Measurements from ENCODE around the gene PANX2. TPM values are rescaled to one million over a fixed set of nuclear protein-coding genes. Genes with fewer than 3 reads are reported as not detected.

Gene PANX2
- total RNA-seq, 1 experiment from 2014 or later, result 1.1 TPM

DNA sequence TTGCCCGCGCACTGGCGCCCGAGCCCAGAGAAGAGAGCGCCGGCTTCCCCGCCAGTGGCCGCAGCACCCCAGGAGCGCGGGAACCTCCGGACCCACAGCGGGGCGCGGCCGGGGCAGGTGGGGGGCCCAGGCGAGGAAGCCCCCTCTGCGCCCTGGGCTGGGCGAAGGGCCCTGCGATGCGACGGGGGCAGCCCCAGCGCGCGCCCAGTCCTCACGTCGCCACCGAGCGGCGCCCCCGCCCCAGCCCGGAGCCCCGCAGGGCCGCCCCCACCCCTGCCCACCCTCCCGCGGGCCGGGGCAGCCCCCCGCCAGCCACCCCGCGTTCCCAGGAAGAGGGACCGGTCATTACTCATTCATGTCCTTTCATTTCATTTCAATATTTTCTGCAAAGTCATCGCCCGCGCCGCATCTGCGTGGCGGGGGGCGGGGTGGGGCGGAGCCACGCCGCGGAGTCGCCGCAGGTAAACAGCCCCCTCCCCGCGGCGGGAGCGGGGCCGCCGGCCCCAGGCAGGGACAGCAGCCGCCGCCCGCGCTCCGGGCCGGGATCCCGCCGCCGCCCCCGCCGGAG, 673 bp upstream of the PANX2 start:
- no peak for DNase-seq (ENCODE audit: low spot score)

DNA sequence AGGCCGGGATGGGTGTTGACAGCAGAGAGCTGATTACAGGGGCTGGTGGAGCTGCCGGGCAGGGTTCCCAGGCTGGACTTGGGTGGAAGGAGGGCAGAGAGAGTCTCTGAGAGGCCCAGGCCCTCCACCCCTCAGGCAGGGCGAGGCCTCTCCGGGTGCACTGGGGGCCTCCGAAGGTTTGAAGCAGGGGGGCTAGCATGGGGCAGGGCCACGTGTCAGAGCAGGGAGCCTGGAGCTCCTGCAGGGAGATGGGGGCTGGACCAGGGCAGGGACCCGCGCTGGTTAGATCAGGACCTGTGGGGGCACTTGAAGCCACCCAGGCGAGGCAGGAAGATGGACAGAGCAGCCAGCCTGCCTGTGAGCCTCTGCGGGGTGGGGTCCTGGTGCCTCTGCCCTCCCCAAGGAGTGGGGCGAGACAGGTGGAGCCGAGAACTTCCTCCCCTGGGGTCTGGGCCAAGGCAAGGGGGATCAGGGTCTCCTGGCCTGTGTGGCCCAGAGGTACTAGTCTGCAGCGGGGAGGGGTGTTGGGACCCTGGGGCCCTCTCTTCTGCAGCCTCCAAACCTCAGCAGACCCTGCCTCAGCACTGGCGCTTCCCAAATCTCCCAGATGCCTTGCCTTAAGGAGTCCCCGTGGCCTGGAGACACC, 911 bp downstream of the PANX2 start:
- DNase-seq (ENCODE audit: low spot score), result no peak

DNA sequence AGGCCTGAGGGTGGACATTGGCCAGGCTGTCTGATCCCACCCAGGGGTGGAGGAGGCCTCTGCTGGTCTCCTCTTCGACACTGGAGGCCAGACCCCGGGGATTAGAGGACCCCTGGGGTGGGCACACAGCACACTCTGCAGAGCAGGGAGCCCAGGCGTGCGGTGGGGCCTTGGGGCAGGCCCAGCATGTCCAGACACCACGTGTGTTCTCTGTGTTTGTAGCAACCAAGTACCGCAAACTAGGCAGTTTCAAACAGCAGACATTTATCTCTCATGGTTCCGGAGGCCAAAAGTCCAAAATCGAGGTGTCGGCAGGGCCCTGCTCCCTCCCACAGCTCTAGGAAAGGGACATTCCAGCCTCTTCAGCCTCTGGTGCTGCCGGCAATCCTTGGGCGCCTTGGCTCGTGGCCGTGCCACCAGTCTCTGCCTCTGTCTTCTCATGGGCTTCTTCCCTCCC, 1.5 kb downstream of the PANX2 start:
- no peak for DNase-seq (ENCODE audit: low spot score)

DNA sequence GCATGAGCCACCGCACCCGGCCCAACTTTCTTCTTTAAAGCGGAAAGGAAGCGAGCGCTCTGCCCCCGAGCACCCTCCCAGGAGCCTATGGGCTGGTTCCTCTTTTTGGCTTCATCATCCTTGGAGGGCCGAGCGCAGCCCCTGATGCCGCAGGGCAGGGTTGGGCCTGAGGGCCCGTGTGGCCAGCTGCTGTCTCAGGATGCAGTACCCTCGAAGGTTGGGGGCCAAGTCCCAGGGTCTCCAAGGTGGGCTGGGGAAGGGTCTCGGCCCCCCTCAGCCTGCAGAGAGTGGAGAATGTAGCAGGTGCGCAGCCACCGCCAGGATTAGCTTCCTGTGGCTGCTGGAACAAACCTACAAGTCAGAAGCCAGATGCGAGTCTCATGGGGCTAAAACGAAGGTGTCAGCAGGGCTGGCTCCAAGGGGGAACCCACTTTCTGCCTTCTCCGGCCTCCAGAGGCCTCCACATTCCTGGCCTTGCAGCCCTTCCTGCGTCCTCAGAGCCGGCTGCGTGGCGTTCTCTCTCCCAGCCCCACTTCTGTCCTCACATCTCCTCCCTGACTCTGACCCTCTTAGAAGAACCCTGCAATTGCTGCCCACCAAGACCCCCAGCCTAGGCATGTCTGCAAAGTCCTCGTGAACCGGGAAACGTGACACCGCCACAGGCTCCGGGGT, 2.9 kb downstream of the PANX2 start:
- no peak for DNase-seq (ENCODE audit: low spot score)

DNA sequence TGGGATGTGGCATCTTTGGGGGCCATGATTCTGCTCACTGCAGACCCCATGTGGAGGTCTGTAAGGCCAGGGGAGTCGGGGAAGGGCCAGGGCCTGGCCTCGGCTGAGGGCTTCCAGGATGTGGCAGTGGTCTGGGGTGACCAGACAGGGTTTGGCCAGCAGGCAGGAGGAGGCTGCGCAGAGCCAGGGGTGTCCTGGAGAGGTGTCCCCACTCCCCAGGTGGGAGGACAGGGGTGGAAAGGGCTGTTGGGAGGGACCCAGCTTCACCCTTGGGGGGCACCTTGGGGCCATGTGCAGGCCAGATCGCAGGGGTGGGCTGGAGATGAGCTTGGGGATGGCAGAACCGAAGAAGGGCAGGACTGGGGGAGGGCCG, 3.4 kb downstream of the PANX2 start:
- DNase-seq (ENCODE audit: low spot score), result no peak

DNA sequence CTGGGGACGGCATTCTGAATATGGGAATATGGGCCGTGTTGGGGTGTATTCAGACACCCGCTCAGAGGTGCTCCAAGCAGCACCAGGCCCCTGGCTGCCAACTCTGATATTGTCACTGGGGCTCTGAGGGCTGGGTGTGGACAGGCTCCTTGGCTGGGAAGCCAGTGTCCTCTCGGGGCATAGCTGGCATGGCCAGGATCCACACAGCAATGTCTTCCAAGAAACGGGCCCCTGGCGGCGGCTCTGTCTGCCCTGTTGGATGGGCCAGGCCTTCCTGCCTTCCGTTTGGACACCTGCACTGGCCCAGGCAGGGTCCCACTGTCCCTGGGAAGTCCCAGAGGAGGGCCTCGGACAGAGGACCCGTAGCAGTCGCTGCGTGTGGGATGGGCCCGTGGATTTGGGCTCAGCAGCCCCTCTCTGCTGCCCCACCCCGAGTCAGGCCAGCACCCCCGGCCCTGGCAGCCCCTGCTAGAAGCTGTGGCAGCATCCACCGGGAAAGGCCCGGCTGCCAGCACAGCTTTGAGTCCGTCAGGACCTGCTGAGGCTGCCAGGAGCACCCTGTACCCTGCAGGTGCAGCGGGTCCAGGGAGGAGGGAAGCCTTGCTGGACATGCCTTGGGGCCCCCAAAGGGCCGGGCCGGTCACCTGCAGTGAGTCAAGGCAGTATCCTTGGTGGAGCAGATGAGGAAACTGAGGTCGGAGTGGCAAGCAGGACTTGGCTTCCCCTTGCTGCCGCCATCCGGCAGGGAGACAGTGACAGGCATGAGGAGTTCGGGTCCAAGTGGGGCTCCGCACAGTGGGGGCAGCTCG, 4.1 kb downstream of the PANX2 start:
- no peak for DNase-seq (ENCODE audit: low spot score)

DNA sequence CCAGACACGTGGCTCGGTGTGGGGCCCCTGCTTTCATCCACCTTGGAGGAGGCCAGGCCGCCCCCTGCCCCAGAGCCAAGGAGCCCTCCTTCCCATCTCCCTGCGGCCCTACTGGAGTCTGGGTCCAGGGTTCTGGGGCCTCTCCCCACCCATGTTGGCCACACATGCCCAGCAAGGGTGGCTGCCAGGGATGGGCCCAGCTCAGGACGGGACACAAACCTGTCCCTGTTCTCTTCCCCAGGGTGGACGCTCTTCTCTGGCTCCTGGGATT, 4.6 kb downstream of the PANX2 start:
- DNase-seq (ENCODE audit: low spot score), result no peak

DNA sequence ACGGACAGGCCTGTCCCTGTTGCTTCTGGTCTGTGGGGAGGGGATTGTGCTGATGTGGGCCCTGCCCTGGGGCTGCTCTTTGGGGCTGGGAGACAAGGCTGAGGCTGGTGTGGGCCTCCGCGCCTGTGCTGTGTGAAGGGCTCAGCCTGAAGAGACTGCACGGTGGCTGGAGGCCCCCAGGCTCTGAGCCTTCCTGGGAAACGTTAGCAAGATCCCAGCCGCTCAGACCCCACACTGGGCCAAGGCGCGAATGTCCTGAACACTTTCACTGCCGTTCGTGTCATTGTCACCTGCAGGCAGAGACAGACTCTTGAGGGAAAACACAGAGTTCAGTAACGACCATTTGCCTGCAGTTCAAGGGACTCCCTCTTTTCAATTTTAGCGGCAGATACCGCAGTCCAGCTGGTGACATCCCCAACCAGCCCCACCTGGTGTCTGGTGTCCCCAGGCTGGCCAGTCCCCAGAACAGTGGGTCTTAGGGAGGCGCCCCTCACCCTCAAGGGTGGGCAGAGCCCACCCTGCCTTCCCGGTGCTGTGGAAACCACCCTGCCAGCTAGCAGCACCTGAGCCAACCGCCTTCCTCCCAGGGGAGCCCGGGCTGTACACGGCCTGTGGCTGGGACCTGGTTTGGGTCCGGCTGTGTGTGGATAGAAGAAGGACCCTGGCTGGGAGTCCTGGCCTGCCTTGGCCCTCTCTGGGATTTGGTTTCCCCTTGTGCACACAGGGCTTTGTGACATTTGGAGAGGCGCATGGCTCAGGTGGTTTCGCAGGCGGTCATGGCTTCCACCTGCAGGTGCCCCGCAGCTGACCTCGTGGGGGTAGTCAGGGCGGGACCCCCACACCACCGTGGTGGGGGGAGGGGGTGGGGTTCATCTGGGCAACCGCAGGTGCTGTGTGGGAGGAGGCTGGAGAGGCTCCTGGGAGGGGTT, 5.7 kb downstream of the PANX2 start:
- no peak for DNase-seq (ENCODE audit: low spot score)

DNA sequence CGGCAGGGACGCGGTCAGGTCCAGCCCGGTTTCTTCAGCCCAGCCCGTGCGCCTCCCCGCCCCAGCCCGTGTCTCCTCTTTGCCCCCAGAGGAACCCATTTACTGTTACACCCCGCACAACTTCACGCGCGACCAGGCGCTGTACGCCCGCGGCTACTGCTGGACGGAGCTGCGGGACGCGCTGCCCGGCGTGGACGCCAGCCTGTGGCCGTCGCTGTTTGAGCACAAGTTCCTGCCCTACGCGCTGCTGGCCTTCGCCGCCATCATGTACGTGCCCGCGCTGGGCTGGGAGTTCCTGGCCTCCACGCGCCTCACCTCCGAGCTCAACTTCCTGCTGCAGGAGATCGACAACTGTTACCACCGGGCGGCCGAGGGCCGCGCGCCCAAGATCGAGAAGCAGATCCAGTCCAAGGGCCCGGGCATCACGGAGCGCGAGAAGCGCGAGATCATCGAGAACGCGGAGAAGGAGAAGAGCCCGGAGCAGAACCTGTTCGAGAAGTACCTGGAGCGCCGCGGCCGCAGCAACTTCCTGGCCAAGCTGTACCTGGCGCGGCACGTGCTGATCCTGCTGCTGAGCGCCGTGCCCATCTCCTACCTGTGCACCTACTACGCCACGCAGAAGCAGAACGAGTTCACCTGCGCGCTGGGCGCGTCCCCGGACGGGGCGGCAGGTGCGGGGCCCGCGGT, 6.5 kb downstream of the PANX2 start:
- DNase-seq (ENCODE audit: low spot score), result no peak

DNA sequence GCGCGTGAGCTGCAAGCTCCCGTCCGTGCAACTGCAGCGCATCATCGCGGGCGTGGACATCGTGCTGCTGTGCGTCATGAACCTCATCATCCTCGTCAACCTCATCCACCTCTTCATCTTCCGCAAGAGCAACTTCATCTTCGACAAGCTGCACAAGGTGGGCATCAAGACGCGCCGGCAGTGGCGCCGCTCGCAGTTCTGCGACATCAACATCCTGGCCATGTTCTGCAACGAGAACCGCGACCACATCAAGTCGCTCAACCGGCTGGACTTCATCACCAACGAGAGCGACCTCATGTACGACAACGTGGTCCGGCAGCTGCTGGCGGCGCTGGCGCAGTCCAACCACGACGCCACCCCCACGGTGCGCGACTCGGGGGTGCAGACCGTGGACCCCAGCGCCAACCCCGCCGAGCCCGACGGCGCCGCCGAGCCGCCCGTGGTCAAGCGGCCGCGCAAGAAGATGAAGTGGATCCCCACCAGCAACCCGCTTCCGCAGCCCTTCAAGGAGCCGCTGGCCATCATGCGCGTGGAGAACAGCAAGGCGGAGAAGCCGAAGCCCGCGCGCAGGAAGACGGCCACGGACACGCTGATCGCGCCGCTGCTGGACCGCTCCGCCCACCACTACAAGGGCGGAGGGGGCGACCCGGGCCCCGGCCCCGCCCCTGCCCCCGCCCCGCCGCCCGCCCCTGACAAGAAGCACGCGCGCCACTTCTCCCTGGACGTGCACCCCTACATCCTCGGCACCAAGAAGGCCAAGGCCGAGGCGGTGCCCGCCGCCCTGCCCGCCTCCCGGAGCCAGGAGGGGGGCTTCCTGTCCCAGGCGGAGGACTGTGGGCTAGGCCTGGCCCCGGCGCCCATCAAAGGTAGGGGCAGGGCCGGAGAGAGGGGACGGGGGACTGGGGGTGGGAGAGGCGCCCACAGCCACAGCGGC, 7.3 kb downstream of the PANX2 start:
- DNase-seq (ENCODE audit: low spot score), result no peak

DNA sequence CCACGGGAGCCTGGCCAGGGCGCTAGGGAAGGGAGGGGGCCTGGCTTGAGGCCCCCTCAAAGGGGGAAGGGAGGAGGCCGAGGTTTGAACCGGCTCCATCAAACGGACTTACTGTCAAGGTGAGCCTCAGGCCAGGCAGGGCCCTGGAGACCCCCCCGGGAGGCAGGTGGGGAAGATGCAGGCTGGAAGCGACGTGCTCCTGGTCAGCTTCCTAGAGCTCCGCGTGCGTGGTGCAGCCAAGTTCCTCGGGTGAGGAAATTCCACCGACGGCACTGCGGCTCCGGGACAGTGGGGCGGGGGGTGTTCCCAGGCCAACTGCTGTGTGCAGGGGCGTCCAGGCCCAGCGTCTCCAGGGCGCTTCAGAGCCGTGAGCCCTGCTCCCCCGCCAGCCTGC, 7.9 kb downstream of the PANX2 start:
- DNase-seq (ENCODE audit: low spot score), result no peak

DNA sequence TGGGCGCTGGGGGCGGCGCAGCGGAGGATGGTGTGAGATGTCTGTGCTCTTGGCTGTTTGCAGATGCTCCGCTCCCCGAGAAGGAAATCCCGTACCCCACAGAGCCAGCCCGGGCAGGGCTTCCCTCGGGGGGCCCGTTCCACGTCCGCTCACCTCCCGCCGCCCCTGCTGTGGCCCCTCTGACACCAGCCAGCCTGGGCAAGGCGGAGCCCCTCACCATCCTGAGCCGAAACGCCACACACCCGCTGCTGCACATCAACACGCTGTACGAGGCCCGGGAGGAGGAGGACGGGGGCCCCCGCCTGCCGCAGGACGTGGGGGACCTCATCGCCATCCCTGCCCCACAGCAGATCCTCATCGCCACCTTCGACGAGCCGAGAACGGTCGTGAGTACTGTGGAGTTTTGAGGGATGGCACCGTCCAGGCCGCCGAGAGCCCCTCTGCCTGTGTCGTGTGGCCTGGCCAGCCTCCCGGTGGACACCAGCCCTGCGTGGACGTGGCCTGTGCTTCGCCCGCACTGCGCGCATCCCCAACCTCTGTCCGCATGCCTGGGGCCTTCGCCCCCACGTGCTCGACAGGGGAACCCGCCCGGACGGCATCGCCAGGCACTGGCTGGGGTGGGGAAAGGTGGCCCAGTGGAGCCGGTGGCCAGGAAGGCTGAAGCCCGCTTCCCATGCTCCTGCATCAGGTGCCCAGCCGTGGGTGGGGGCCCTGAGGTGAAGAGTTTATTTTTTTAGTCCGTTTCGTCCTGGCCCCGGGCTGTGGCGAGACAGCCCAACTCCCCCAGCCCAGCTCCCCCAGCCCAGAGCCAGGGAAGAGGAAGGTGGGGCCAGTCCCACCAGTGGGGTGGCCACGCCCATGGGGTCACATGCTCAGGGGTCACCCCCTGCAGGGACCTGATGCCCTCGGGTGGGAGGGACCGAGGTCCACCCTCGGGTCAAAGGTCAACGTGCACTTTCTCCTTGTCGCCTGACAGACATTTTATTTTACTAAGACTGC, 8.6 kb downstream of the PANX2 start:
- no peak for DNase-seq (ENCODE audit: low spot score)

DNA sequence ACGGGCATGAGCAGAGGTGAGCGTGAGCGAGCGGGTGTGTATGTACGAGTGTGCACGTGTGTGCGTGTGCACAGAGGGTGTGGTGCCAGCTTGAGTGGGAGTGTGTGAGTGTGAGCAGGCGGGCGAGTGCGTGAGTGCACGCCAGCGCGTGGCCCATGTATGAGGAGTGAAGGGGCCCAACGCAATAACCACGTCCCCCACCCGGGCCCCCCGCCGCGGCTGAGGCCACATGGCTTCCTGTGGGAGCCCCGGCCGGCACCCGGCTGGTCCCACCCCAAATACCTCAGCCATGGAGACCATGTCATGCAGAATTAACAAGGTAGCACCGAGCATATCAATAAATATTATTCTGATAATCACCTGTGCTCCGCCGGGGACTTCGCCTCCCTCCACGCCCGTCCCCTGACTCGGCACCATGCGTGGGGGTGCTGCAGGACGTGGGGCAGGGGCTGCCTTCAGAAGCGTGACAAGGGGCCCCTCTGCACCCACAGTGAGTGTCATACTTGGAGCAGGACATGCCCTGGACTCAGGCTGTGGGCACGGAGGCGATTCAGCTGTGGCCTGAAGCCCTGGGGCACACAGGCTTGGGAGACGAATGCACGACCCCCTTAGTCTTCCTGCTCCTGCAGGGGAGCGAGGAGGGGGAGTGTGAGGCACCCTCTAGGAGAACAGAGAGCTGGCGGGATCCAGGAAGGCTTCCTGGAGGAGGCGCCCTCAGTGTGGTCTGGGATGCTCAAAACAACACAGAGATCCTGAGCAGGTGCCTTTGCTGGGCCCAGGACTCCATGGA, 9.6 kb downstream of the PANX2 start:
- DNase-seq (ENCODE audit: low spot score), result no peak

DNA sequence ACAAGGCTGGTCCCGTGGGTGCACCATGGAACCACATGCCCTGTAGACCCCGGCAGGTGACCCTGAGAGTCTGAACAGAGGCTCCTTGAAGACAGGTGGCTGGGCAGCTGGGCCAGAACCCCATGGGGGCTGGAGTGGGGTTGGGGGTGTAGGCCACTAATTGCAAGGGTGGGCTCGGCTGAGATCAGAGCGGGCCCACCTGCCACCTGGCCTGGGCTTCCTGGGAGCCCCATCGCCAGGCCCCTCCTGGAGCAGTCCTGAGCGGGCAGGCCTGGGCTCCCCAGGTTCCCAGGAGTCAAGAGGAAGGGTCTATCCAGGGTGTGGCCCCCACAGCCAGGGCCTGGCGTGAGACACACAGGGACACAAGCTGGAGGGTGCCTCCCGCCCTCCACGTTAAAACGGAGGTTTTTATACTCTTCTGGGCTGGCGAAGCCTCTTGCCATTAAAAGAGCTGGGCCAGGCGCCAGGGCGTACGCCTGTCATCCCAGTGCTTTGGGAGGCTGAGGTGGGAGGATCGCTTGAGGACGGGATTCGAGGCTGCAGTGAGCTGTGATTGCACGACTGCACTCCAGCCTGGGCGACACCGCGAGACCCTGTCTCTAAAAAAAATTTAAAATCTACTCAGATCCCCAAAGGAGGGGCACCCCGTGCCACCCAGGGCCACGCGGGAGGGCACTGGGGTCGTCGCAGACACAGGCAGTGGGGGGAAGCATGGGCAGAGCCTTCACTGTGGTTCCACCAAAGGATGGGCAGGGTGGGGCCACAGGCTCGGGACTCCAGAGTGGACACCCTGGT, 10.4 kb downstream of the PANX2 start:
- DNase-seq (ENCODE audit: low spot score), result no peak

DNA sequence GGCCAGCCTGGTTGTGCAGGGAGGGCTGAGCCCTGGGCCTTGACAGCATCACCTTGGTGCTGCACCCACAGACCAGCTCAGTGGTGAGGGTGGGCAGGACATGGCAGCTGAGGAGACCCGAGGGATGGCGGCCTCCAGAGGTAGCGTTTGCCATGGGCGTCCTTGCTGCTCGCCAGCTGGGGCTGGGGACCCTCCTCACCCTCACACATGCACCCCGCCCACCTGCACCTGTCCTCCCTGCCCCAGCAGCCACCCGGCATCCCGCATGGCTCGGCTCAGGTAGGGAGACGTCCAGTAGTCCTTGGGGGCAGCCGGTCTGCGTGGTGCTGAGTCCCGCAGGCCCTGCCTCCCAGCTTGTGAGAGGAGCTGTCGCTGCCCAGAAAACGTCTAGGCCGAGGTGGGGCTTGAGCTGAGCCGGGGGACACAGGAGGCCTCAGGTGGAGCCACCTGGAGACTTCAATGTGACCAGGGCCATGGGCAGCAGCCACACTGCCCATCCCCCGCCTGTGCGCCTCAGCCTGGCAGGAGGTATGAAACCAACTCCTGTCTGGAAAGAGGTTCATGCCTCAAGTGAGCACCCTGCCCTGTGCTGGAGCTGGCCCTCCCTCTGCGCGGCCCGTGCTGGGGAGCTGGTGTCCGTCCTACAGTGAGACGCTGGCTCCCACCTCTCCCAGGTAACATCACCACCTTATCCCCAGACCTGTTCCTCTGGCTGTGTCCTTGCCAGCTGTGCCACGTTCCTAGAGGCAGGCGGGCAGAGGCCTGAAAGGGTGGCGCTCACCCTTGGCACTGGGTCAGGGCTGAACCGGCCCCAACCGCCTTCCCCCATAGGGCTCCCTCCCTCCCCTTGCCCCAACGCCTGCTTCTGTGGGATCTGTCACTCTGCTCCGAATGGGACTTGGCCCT, 11.9 kb downstream of the PANX2 start:
- DNase-seq (ENCODE audit: low spot score), result peak; percentile 84
